HUES64 (cell line): Measurements from ENCODE around the gene USP12.

ENCODE experiments used
- H3K27ac ChIP-seq: 2 replicates; pipeline ENCODE4 v1.7.0; 2013; ENCODE audit warnings: low read depth, low read length, inconsistent platforms
- H3K27me3 ChIP-seq: 2 replicates; pipeline ENCODE4 v1.6.1; 2013; ENCODE audit warnings: mild to moderate bottlenecking, low read length; ENCODE audit not compliant: insufficient read depth
- H3K36me3 ChIP-seq: 2 replicates; pipeline ENCODE4 v1.6.1; 2013; ENCODE audit warnings: mild to moderate bottlenecking, low read length; ENCODE audit not compliant: insufficient read depth
- H3K4me1 ChIP-seq: 2 replicates; pipeline ENCODE4 v1.6.1; 2013; ENCODE audit warnings: mild to moderate bottlenecking, low read length, moderate library complexity; ENCODE audit not compliant: insufficient read depth
- H3K4me3 ChIP-seq: 2 replicates; pipeline ENCODE4 v1.5.1; 2013; ENCODE audit warnings: mild to moderate bottlenecking, low read length, moderate library complexity
- H3K9ac ChIP-seq: 2 replicates; pipeline ENCODE4 v1.6.1; 2013; ENCODE audit warnings: mild to moderate bottlenecking, low read depth, low read length
- H3K9me3 ChIP-seq: 2 replicates; pipeline ENCODE4 v1.6.1; 2013; ENCODE audit warnings: low read depth, low read length; ENCODE audit not compliant: insufficient read depth
- WGBS: fragments of 150-250, 120-280 bp; methylation state at CpG from one replicate; pipeline ENCODE4 v1.1.7; 2013; ENCODE audit warnings: missing lambda C conversion rate; 5-methylcytosine and 5-hydroxymethylcytosine counted together

Gene USP12

DNA sequence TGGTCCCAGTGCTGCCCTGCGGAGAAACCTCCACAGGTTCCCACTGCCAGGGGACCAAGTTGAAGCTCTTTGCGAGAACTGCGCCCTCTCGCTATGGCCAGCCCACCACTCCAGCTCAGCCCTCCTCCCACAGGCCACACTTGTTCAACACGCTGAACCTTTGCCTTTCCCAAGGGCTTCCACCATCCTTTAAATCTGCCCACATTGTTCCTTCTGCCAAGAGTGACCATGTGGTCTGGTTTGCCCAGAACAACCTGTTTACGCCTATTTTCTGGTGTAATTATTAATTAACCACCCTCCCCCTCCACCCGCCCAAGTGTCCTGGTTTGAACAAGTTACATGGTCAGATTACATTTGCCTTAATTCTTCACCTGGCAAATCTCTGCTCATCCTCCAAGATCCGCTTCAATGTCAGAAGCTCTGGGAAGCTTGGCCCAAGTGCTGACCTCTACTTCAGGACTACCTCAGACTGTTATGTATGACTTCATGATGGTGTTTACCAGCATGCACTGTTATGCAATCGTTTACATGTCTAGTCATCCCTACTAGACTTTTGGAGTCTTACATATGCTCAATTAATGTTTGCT is 12.0 kb upstream of the USP12 start:
- no peak overlapping the region for H3K27ac ChIP-seq
- no peaks in the 10 kb centered on the region for H3K27me3 ChIP-seq
- H3K36me3 ChIP-seq: no peaks in the 10 kb centered on the region
- no peak overlapping the region for H3K4me3 ChIP-seq
- 0 out of 2 replicates have a peak, but pooled peaks cover 3% of the 10 kb centered on the region for H3K4me1 ChIP-seq
- no peak overlapping the region for H3K9ac ChIP-seq
- H3K9me3 ChIP-seq: no peaks in the 10 kb centered on the region
- WGBS: 80% methylated on average over 9 of the region's 9 CpGs

DNA sequence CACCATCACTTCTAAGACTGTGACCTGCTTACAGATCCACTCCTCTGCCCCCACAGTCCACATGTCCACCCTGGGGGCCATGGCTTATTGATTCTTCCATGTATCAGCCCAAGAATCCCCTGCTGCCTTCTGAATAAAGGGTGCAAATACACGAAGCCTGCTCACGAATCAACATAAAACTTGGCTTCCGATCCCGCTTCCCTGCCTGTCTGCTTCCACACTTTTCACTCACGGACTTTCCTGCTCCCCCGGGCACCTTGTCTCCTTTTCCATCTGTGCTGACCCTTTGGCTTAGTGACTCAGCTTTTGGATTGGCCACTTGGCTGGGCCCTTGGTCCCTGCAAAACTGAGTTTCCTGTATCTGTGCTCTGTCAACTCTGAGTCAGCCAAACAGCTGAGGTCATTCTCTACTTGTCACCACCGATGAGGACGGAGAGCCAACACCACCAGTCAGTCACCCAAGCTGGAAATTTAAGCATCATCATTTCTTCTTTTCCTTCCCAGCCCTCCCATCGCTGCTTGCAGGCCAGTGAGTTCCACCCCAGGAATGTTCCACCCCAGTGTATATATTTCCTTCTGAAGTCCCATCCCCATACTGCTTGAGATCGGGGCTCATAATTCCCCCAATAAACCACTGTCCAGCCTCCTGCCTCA is 11.4 kb upstream of the USP12 start:
- peaks cover 9% of the 10 kb centered on the region for H3K4me1 ChIP-seq
- no peaks in the 10 kb centered on the region for H3K9me3 ChIP-seq
- H3K36me3 ChIP-seq: no peaks in the 10 kb centered on the region
- H3K27me3 ChIP-seq: no peaks in the 10 kb centered on the region
- no peak overlapping the region for H3K27ac ChIP-seq
- H3K9ac ChIP-seq: no peak overlapping the region
- 79% methylated on average over 10 of the region's 10 CpGs for WGBS
- no peak overlapping the region for H3K4me3 ChIP-seq

DNA sequence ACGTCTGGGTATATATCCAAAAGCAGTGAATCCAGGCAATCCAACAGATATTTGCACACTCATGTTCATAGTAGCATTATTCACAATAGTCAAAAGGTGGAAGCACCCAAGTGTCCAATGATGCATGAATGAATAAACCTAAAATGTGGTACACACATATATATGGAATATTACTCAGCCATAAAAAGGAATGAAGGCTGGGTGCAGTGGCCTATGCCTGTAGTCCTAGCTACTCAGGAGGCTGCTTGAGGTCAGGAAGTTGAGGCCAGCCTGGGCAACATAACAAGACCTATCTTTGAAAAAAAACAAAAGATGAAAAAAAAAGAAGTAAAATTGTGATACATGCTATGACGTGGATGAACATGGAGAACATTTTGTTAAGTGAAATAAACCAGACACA is 10.4 kb upstream of the USP12 start:
- Histone ChIP-seq H3K4me3 (no peak overlapping the region), H3K27ac (no peak overlapping the region), H3K9me3 (no peaks in the 10 kb centered on the region), H3K4me1 (peaks cover 10% of the 10 kb centered on the region), H3K36me3 (no peaks in the 10 kb centered on the region), H3K9ac (no peak overlapping the region), H3K27me3 (no peaks in the 10 kb centered on the region)
- WGBS: 98% methylated on average over 2 of the region's 2 CpGs

DNA sequence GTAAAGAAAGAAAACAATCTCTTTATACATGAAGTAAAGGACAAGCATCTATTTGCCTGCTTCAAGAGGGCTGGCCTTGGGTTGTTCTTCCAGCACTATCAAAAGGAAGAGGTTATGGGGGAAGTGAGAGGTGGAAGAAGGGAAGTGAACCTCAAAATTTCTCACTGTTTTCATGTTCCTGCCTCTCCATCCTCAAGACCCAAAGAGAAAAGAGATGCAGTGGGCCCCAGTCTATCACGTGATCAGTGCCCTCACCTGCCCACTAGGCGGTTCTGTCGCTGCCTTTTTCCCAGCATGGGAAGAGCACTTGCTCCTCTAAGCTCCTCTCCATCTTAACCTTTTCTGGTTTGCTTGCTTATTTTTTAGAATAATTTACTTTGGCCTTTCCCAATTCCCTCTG is 6.2 kb upstream of the USP12 start:
- 12% methylated on average over 3 of the region's 3 CpGs for WGBS
- no peaks in the 10 kb centered on the region for H3K27me3 ChIP-seq
- no peak overlapping the region for H3K9ac ChIP-seq
- H3K4me1 ChIP-seq: peaks cover 10% of the 10 kb centered on the region
- no peak overlapping the region for H3K27ac ChIP-seq
- no peaks in the 10 kb centered on the region for H3K36me3 ChIP-seq
- no peak overlapping the region for H3K4me3 ChIP-seq
- no peaks in the 10 kb centered on the region for H3K9me3 ChIP-seq

DNA sequence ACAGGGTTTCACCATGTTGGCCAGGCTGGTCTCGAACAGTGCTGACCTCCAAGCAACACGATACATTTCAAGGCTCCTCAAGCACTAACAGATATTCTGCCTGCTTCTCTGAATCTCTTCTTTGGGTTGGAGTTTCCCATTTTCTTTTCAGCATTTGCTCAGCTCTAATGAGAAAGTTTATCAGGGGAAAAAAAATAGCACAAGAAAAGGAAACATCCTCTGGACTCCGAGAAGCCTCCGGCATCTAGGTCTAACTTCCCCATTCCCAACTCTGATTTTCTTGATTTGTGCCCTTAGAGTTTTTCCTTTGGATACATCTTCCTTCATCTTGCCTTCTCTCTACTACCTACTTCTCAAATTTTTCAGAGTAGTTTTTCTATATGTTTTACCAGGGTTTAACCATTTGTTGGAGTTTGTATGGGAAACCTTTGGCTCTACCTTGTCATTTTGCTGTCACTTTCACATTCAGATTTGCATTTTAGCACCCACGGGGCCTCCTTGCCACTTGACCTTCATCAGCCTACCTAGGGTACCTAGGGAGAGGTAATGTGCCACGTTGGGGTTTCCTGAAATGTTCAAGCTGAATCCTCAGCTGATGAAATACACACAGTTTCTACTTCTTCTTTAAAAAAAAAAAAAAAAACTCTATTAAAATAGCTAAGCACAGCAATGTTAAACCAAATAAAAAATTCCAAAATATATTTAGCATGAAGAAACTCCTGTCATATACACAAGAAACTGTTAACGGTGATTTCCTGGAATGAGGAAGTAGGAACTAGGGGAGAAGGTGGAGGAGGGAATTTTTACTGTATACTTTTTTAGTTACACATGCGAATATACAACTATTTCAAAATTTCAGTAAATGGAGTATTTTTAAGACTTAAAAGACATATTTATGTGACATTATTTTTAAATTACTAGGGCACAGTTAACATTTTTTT is 5.1 kb upstream of the USP12 start:
- Histone ChIP-seq H3K9ac (no peak overlapping the region), H3K4me1 (peaks cover 12% of the 10 kb centered on the region), H3K9me3 (no peaks in the 10 kb centered on the region), H3K36me3 (no peaks in the 10 kb centered on the region), H3K27ac (no peak overlapping the region), H3K4me3 (no peak overlapping the region), H3K27me3 (no peaks in the 10 kb centered on the region)
- 86% methylated on average over 6 of the region's 8 CpGs for WGBS

DNA sequence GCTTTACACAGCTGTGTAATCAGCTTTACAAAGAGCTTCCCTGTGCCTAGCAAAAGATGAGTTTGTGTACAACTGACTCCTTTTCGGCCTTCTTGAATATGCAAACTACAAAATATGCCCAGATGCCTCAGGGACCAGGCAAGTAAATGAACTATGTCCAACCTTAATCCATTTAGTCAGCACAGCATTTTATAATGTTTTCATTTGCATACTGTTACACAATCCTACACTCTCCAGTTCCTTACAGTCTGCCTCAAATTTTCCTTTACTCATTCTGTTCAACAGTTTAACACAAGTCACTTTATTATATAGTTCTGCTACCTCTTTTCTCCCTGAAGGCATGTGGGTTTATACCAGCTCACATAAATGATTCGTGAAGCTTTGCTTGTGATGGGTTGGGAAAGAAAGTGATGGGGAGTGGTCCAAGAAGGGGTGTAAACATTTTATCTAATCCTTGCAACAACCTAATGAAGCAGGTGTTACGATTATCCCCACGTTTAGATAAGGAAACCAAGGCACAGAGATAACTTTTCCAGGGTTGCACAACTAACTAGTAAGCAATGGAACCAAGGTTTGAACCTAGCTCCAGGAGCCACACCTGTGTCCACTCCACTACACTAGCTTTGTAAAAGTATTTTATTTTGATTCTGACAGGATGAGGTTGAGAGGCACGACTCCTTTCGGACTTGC is 3.3 kb upstream of the USP12 start:
- no peak overlapping the region for H3K4me3 ChIP-seq

DNA sequence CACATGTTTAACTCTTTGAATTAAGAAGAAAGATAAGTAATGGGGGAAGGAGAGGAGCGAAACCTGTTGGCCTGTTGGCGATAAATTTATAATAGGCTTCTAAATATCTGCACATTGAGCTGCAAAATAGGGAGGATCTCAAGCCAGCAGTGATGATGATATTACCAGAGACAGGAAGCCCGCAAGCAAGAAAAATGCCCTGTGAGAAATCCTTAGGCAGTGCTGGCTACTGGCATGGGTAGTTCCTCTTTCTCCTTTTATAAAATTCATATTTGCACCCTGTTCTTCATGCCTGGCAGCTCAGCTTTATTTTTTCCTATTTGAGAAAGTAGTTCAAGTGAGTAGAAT is 858 bp upstream of the USP12 start:
- H3K9ac ChIP-seq: peak overlapping the region; percentile 49
- no peaks in the 10 kb centered on the region for H3K9me3 ChIP-seq
- no peaks in the 10 kb centered on the region for H3K36me3 ChIP-seq
- no peaks in the 10 kb centered on the region for H3K27me3 ChIP-seq
- no peak overlapping the region for H3K27ac ChIP-seq
- H3K4me3 ChIP-seq: peak overlapping the region; percentile 81
- peaks cover 33% of the 10 kb centered on the region for H3K4me1 ChIP-seq
- WGBS: 57% methylated on average over 3 of the region's 3 CpGs

More for the DNA sequence above, 3.3 kb upstream of the USP12 start:
- no peaks in the 10 kb centered on the region for H3K9me3 ChIP-seq
- no peaks in the 10 kb centered on the region for H3K27me3 ChIP-seq
- H3K36me3 ChIP-seq: no peaks in the 10 kb centered on the region
- H3K4me1 ChIP-seq: peaks cover 16% of the 10 kb centered on the region
- WGBS: 85% methylated on average over 4 of the region's 6 CpGs
- H3K27ac ChIP-seq: no peak overlapping the region
- no peak overlapping the region for H3K9ac ChIP-seq

DNA sequence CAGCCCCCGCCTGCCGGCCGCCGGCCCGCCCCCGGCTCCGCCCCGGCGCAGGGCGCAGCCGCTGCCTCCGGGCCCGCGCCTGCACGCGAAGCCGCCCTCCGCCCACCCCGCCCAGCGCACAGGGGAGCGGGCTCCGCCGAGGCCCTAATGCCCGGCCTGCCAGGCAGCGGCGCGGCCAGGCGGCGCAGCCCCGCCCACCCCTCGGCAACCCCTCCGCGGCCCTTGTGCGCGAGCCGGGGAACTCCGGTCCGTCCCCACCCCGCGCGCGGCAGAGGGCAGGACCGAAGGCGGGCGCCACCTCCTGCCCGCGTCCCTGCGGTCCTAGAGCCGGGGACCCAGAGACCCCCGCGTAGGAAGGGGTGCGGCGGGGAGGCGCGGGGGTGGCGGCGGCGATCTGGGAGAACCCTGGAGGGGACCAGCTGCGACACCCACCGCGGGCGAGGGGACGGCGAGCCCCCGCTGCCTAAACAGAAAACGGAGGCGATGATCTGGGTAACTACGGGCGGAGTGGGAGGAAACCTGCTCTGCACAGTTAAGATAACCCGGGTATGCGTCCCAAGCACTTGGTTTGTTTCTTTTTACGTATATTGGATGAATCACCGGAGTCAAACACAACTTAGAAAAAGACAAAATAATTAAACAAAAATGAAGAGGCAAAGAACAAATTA is 350 bp upstream of the USP12 start:
- peaks cover 33% of the 10 kb centered on the region for H3K4me1 ChIP-seq
- peak overlapping the region; percentile 49 for H3K9ac ChIP-seq
- peak overlapping the region; percentile 81 for H3K4me3 ChIP-seq
- H3K9me3 ChIP-seq: no peaks in the 10 kb centered on the region
- H3K36me3 ChIP-seq: no peaks in the 10 kb centered on the region
- H3K27ac ChIP-seq: no peak overlapping the region
- under 1% methylated on average over 71 of the region's 73 CpGs for WGBS
- H3K27me3 ChIP-seq: no peaks in the 10 kb centered on the region

DNA sequence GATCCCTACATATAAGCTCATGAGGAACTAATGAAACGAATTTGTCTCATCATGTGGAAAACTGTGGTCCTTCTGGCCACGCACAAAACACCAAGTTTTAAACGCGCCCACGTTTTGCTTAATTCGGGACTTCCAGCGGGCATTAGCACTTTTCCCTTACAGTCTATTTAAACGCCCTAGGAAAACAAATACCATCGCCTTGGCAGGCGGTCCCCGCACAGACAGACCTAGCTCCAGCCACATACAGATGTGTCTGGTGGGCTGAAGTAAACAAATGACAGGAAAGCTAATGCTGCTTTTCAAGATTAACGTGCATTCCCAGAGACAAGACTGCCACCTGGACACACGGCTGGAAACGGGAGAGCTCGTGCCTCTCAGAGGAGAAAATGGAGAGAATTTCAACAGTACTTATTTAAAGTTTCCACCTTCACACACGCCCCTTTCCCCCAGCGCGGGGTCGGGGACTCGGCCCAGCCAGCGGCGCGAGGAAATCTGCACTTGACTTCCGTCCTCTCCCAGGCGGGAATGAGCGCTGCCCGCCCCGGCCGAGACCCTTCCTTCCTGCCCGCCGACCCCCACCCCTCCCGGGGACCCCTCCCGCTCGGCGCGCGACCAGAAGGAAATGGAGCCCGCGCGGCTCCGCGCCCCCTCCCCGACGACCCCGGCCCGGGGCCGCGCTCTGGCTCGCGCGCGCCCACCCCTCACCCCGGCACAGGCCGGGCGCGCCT is 931 bp downstream of the USP12 start:
- Histone ChIP-seq H3K27ac (peak overlapping the region; percentile 83), H3K9ac (peak overlapping the region; percentile 72), H3K9me3 (no peaks in the 10 kb centered on the region), H3K36me3 (no peaks in the 10 kb centered on the region), H3K4me1 (peaks cover 37% of the 10 kb centered on the region), H3K27me3 (no peaks in the 10 kb centered on the region), H3K4me3 (peak overlapping the region; percentile 81)
- under 1% methylated on average over 55 of the region's 56 CpGs for WGBS

DNA sequence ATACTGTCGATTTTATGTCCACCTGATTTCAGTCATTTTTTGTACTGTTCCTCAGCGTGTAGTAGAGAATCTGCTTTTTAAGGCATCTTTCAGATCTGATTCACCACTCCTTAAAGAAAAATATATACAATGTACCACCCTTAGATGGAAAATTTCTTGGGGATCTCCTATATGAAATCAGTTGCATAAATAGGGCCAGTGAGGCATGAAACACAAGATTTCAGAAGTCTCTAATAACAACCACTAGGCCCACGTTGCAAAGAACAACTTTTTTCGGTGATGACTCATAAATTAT is 1.4 kb downstream of the USP12 start:
- peaks cover 38% of the 10 kb centered on the region for H3K4me1 ChIP-seq
- peak overlapping the region; percentile 83; the same call in 1 of the 2 replicates for H3K27ac ChIP-seq
- no peaks in the 10 kb centered on the region for H3K9me3 ChIP-seq
- H3K27me3 ChIP-seq: no peaks in the 10 kb centered on the region
- peak overlapping the region; percentile 81 for H3K4me3 ChIP-seq
- H3K9ac ChIP-seq: peak overlapping the region; percentile 72
- 47% methylated on average over 4 of the region's 4 CpGs for WGBS
- H3K36me3 ChIP-seq: no peaks in the 10 kb centered on the region
